H9 (cell line): ENCODE measurements around the gene WDR17. TPM values are rescaled to one million over a fixed set of nuclear protein-coding genes. Genes with fewer than 3 reads are reported as not detected.

ENCODE experiments used
- DNase-seq: peaks from one replicate; pipeline ENCODE4 v3.0.0-alpha.2; 2017
- H2AFZ ChIP-seq: one replicate; pipeline ENCODE4 v1.6.1; 2013; ENCODE audit warnings: mild to moderate bottlenecking, low read length, control low read depth, moderate library complexity
- H2AK5ac ChIP-seq: 2 replicates; pipeline ENCODE4 v1.6.1; 2013; ENCODE audit warnings: low read length, control low read depth, mixed read lengths; ENCODE audit not compliant: insufficient read length
- H2BK120ac ChIP-seq: one replicate; pipeline ENCODE4 v1.6.1; 2013; ENCODE audit warnings: low read depth, mild to moderate bottlenecking, low read length, control low read depth, inconsistent platforms; ENCODE audit not compliant: poor library complexity, severe bottlenecking
- H2BK12ac ChIP-seq: 2 replicates; pipeline ENCODE4 v1.6.1; 2013; ENCODE audit warnings: low read length, control low read depth, mixed read lengths, low read depth; ENCODE audit not compliant: insufficient read length
- H2BK15ac ChIP-seq: 2 replicates; pipeline ENCODE4 v1.6.1; 2013; ENCODE audit warnings: low read depth, low read length, control low read depth
- H2BK20ac ChIP-seq: one replicate; pipeline ENCODE4 v1.6.1; 2013; ENCODE audit warnings: low read depth, mild to moderate bottlenecking, low read length, control low read depth, inconsistent platforms; ENCODE audit not compliant: poor library complexity, severe bottlenecking
- H2BK5ac ChIP-seq: 2 replicates; pipeline ENCODE4 v1.6.1; 2013; ENCODE audit warnings: low read length, control low read depth, mixed read lengths; ENCODE audit not compliant: insufficient read length
- H3K14ac ChIP-seq: 2 replicates; pipeline ENCODE4 v1.6.1; 2013; ENCODE audit warnings: low read length, control low read depth; ENCODE audit not compliant: insufficient read depth
- H3K18ac ChIP-seq: 2 replicates; pipeline ENCODE4 v1.6.1; 2013; ENCODE audit warnings: low read depth, mild to moderate bottlenecking, mixed read lengths, low read length, control low read depth; ENCODE audit not compliant: insufficient read length
- H3K23ac ChIP-seq: 2 replicates; pipeline ENCODE4 v1.6.1; 2013; ENCODE audit warnings: low read length, control low read depth, mixed read lengths, low read depth; ENCODE audit not compliant: insufficient read length
- H3K23me2 ChIP-seq: 2 replicates; pipeline ENCODE4 v1.6.1; 2013; ENCODE audit warnings: low read depth, mild to moderate bottlenecking, mixed read lengths, low read length, control low read depth; ENCODE audit not compliant: insufficient read length, poor library complexity, severe bottlenecking
- H3K27ac ChIP-seq: 2 replicates; pipeline ENCODE4 v1.5.1; 2013; ENCODE audit warnings: low read length, control low read depth, mixed read lengths, low read depth; ENCODE audit not compliant: insufficient read length
- H3K27me3 ChIP-seq: 2 replicates; pipeline ENCODE4 v1.6.1; 2013; ENCODE audit warnings: low read length, control low read depth, inconsistent platforms; ENCODE audit not compliant: insufficient read depth
- H3K4ac ChIP-seq: 2 replicates; pipeline ENCODE4 v1.6.1; 2013; ENCODE audit warnings: low read depth, mild to moderate bottlenecking, control low read depth, inconsistent platforms, low read length, moderate library complexity
- H3K4me1 ChIP-seq: 2 replicates; pipeline ENCODE4 v1.6.1; 2013; ENCODE audit warnings: low read length, control low read depth, inconsistent platforms; ENCODE audit not compliant: insufficient read depth
- H3K4me2 ChIP-seq: 2 replicates; pipeline ENCODE4 v1.6.1; 2013; ENCODE audit warnings: low read length, control low read depth, mixed read lengths; ENCODE audit not compliant: insufficient read length, insufficient read depth
- H3K56ac ChIP-seq: 2 replicates; pipeline ENCODE4 v1.6.1; 2013; ENCODE audit warnings: low read depth, mild to moderate bottlenecking, mixed read lengths, low read length, control low read depth; ENCODE audit not compliant: insufficient read length
- H3K79me1 ChIP-seq: 2 replicates; pipeline ENCODE4 v1.6.1; 2013; ENCODE audit warnings: low read depth, mild to moderate bottlenecking, moderate library complexity, low read length, control low read depth, inconsistent platforms; ENCODE audit not compliant: insufficient read depth, poor library complexity, severe bottlenecking
- H3K79me2 ChIP-seq: 2 replicates; pipeline ENCODE4 v1.6.1; 2013; ENCODE audit warnings: low read length, control low read depth, inconsistent platforms; ENCODE audit not compliant: insufficient read depth
- H3K9ac ChIP-seq: 2 replicates; pipeline ENCODE4 v1.6.1; 2013; ENCODE audit warnings: low read length, control low read depth, mixed read lengths; ENCODE audit not compliant: insufficient read length; ENCODE audit errors: extremely low read depth
- H3K9me3 ChIP-seq: one replicate; pipeline ENCODE4 v1.6.1; 2013; ENCODE audit warnings: low read depth, low read length, inconsistent platforms; ENCODE audit not compliant: control insufficient read depth
- H3T11ph ChIP-seq: one replicate; pipeline ENCODE4 v1.6.1; 2013; ENCODE audit warnings: mild to moderate bottlenecking, low read length, control low read depth, inconsistent platforms
- H4K20me1 ChIP-seq: one replicate; pipeline ENCODE4 v1.6.1; 2013; ENCODE audit not compliant: control insufficient read depth, insufficient read length, insufficient read depth
- H4K5ac ChIP-seq: 2 replicates; pipeline ENCODE4 v1.6.1; 2013; ENCODE audit warnings: low read depth, mild to moderate bottlenecking, mixed read lengths, low read length, control low read depth; ENCODE audit not compliant: insufficient read length
- H4K8ac ChIP-seq: replicated peaks from 2 replicates; pipeline ENCODE4 v1.6.1; 2013; ENCODE audit warnings: low read length, control low read depth, mixed read lengths, low read depth; ENCODE audit not compliant: insufficient read length
- H4K91ac ChIP-seq: 2 replicates; pipeline ENCODE4 v1.6.1; 2013; ENCODE audit warnings: low read depth, mild to moderate bottlenecking, moderate library complexity, mixed read lengths, low read length, control low read depth; ENCODE audit not compliant: insufficient read length
- H3K27ac Mint-ChIP-seq, 3 experiments: 2 replicates in 2 of 3; 3 replicates in 1 of 3; pipeline ENCODE4 v1.8.0; 2020 to 2021; ENCODE audit warnings: mixed read lengths in 3 of 3, mild to moderate bottlenecking in 1 of 3, moderate library complexity in 1 of 3
- H3K27me3 Mint-ChIP-seq: 2 replicates; pipeline ENCODE4 v1.8.0; 2021; ENCODE audit warnings: low read depth, mild to moderate bottlenecking, moderate library complexity, mixed read lengths
- H3K36me3 Mint-ChIP-seq, 3 experiments: 2 replicates in 2 of 3; 3 replicates in 1 of 3; pipeline ENCODE4 v1.8.0; 2020 to 2021; ENCODE audit warnings: low read depth in 3 of 3, mixed read lengths in 3 of 3; ENCODE audit not compliant: insufficient read depth in 1 of 3
- H3K4me1 Mint-ChIP-seq, 2 experiments: 2 replicates each; pipeline ENCODE4 v1.8.0; 2020; ENCODE audit warnings: mixed read lengths in 2 of 2
- H3K4me3 Mint-ChIP-seq, 2 experiments: 2 replicates in 1 of 2; 3 replicates in 1 of 2; pipeline ENCODE4 v1.8.0; 2020 to 2021; ENCODE audit warnings: mild to moderate bottlenecking in 2 of 2, mixed read lengths in 2 of 2, moderate library complexity in 1 of 2
- H3K9me3 Mint-ChIP-seq, 2 experiments: 2 replicates in 1 of 2; 3 replicates in 1 of 2; pipeline ENCODE4 v1.8.0; 2020; ENCODE audit warnings: mild to moderate bottlenecking in 2 of 2, mixed read lengths in 2 of 2, moderate library complexity in 1 of 2
- WGBS: extraction: QIAGEN DNeasy Blood & Tissue Kit; methylation state at CpG from one replicate; pipeline ENCODE4 v1.1.7; 2013; ENCODE audit warnings: missing lambda C conversion rate, low lambda C conversion rate, mixed read lengths; ENCODE audit not compliant: insufficient read length; ENCODE audit errors: extremely low coverage; 5-methylcytosine and 5-hydroxymethylcytosine counted together
- total RNA-seq: library from RNA; stranded (reverse); gene quantifications from 2 replicates; pipeline ENCODE4 v1.2.1, GENCODE V29; 2021
- TF ChIP-seq, protein P1 (sequence below): fragments of 200-600 bp; sonication (generic); conservative IDR thresholded peaks from 3 replicates; pipeline ENCODE4 v1.8.0; 2021; ENCODE audit warnings: antibody characterized with exemption, mild to moderate bottlenecking

Gene WDR17
- total RNA-seq, 1 experiment from 2014 or later, result 2.6 TPM

DNA sequence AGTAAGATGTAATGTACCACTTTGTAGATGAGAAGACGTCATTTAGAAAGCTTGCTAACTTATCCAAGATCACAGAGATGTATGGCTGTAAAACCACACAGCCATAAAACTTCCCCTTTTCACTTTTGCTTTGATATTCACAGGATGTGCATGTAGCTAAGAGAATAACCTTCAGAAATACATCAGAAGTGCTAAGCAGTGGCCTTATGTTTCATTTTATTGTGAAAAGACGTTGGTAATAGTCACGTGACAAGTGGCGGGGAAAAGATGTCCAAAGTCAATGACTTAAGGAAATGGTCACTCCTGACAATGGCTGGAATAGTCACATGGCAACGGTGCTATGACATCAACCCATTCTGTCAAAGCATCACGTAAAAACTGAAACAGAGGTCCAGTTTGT is 12.9 kb upstream of the WDR17 start:
- H3T11ph ChIP-seq, result no peak overlapping the region
- no peak overlapping the region for H3K18ac ChIP-seq
- H4K5ac ChIP-seq, result no peak overlapping the region
- DNase-seq, result no peak
- no peaks in the 10 kb centered on the region for H4K20me1 ChIP-seq
- TF ChIP-seq, protein P1, sequence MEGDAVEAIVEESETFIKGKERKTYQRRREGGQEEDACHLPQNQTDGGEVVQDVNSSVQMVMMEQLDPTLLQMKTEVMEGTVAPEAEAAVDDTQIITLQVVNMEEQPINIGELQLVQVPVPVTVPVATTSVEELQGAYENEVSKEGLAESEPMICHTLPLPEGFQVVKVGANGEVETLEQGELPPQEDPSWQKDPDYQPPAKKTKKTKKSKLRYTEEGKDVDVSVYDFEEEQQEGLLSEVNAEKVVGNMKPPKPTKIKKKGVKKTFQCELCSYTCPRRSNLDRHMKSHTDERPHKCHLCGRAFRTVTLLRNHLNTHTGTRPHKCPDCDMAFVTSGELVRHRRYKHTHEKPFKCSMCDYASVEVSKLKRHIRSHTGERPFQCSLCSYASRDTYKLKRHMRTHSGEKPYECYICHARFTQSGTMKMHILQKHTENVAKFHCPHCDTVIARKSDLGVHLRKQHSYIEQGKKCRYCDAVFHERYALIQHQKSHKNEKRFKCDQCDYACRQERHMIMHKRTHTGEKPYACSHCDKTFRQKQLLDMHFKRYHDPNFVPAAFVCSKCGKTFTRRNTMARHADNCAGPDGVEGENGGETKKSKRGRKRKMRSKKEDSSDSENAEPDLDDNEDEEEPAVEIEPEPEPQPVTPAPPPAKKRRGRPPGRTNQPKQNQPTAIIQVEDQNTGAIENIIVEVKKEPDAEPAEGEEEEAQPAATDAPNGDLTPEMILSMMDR, result no peak
- no peak overlapping the region for H3K4ac ChIP-seq
- no peak overlapping the region for H4K91ac ChIP-seq
- no CpG with 5 or more reads among the region's 6 CpGs for WGBS
- H3K14ac ChIP-seq, result no peak overlapping the region
- Mint-ChIP-seq H3K4me3 (no peak overlapping the region), H3K27ac (no peak overlapping the region; a peak in 1 of 7 replicates), H3K4me1 (no peaks in the 10 kb centered on the region), H3K9me3 (no peaks in the 10 kb centered on the region), H3K36me3 (no peaks in the 10 kb centered on the region), H3K27me3 (no peaks in the 10 kb centered on the region)
- no peak overlapping the region for H2BK12ac ChIP-seq
- no peak overlapping the region for H2AFZ ChIP-seq
- H3K79me2 ChIP-seq, result no peaks in the 10 kb centered on the region
- H2BK5ac ChIP-seq, result no peak overlapping the region
- no peak overlapping the region for H3K56ac ChIP-seq
- no peak overlapping the region for H3K27ac ChIP-seq
- H2BK15ac ChIP-seq, result no peak overlapping the region
- H2BK120ac ChIP-seq, result no peak overlapping the region
- H3K27me3 ChIP-seq, result no peaks in the 10 kb centered on the region
- H3K4me1 ChIP-seq, result no peaks in the 10 kb centered on the region
- no peak overlapping the region for H3K4me2 ChIP-seq
- no peaks in the 10 kb centered on the region for H3K23me2 ChIP-seq
- H3K23ac ChIP-seq, result no peak overlapping the region
- no peaks in the 10 kb centered on the region for H3K9me3 ChIP-seq
- no peak overlapping the region for H4K8ac ChIP-seq
- no peak overlapping the region for H2BK20ac ChIP-seq
- H3K79me1 ChIP-seq, result no peaks in the 10 kb centered on the region
- H3K9ac ChIP-seq, result no peak overlapping the region
- no peak overlapping the region for H2AK5ac ChIP-seq
